Upper lobe of left lung (tissue), 6 donors: ENCODE data around the gene GRAMD4. TPM values are rescaled to one million over a fixed set of nuclear protein-coding genes. Genes with fewer than 3 reads are reported as not detected.

Source experiments
- ATAC-seq, 2 donors: fragments of 200-7000 bp; cut with Tn5 transposase; one replicate each; pipeline ENCODE4 v1.9.1; 2022; ENCODE audit warnings: mild to moderate bottlenecking in 2 of 2, moderate library complexity in 2 of 2; ENCODE audit not compliant: low FRiP score in 2 of 2
- DNase-seq, 2 donors: peaks; one replicate each; pipeline ENCODE4 v3.0.0-alpha.2; 2019 to 2020
- H3K27ac ChIP-seq, 4 donors: fragments of 200-600 bp; sonication (generic); one replicate each; pipeline ENCODE4 v1.5.1; 2016 to 2019
- H3K27me3 ChIP-seq, 4 donors: fragments of 200-600 bp; sonication (generic); one replicate each; pipeline ENCODE4 v1.5.1; 2017 to 2019
- H3K36me3 ChIP-seq, 4 donors: fragments of 200-600 bp; sonication (generic); one replicate each; pipeline ENCODE4 v1.5.1; 2016 to 2019
- H3K4me1 ChIP-seq, 4 donors: fragments of 200-600 bp; sonication (generic); one replicate each; pipeline ENCODE4 v1.5.1; 2018 to 2019
- H3K4me3 ChIP-seq, 4 donors: fragments of 200-600 bp; sonication (generic); one replicate each; pipeline ENCODE4 v1.5.1; 2017 to 2019; ENCODE audit warnings: mild to moderate bottlenecking in 2 of 4, moderate library complexity in 1 of 4
- H3K9me3 ChIP-seq, 4 donors: fragments of 200-600 bp; sonication (generic); one replicate each; pipeline ENCODE4 v1.5.1; 2018 to 2019
- EP300 ChIP-seq, 4 donors: sonication (generic); formaldehyde crosslinking; IDR thresholded peaks; one replicate each; pipeline ENCODE4 v1.5.1; 2017; ENCODE audit warnings: antibody characterized with exemption in 4 of 4, control low read depth in 2 of 4
- POLR2A ChIP-seq, 4 donors: fragments of 450-650 bp; IDR thresholded peaks; one replicate each; pipeline ENCODE4 v1.5.1; 2016 to 2017; ENCODE audit warnings: antibody characterized with exemption in 4 of 4, mild to moderate bottlenecking in 2 of 4
- POLR2AphosphoS5 ChIP-seq, 2 donors: sonication (generic); formaldehyde crosslinking; IDR thresholded peaks; one replicate each; pipeline ENCODE4 v1.5.1; 2017; ENCODE audit warnings: antibody characterized with exemption in 2 of 2
- WGBS, 2 donors: methylation state at CpG; one replicate each; pipeline ENCODE4 v1.1.5; 2017 to 2018; 5-methylcytosine and 5-hydroxymethylcytosine counted together
- total RNA-seq, 6 donors: library from RNA; depleted of rRNA in 4 of 6; stranded (reverse); fragments of >200 nt in 4 of 6; gene quantifications; one replicate each; pipeline versions ENCODE4 v1.1.0 to v1.2.1, GENCODE V29; 2016 to 2021
- TF ChIP-seq, protein P1 (sequence below), 6 experiments: fragments of 450-650 bp in 4 of 6; fragments of 200-600 bp in 2 of 6; sonication (generic) in 2 of 6; IDR thresholded peaks; one replicate each; pipeline ENCODE4 v1.5.1; 2016 to 2019; ENCODE audit warnings: antibody characterized with exemption in 6 of 6
- donor health status: DM: no; HTN: no; CAD: no; lungs with moderate emphysema.
- donor health status: DM: no; HTN: yes; CAD: no; lungs with severe emphysema.

GRAMD4 gene, protein sequence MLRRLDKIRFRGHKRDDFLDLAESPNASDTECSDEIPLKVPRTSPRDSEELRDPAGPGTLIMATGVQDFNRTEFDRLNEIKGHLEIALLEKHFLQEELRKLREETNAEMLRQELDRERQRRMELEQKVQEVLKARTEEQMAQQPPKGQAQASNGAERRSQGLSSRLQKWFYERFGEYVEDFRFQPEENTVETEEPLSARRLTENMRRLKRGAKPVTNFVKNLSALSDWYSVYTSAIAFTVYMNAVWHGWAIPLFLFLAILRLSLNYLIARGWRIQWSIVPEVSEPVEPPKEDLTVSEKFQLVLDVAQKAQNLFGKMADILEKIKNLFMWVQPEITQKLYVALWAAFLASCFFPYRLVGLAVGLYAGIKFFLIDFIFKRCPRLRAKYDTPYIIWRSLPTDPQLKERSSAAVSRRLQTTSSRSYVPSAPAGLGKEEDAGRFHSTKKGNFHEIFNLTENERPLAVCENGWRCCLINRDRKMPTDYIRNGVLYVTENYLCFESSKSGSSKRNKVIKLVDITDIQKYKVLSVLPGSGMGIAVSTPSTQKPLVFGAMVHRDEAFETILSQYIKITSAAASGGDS
- total RNA-seq = 100 to 1,000 TPM in 3 of 6 donors, 10 to 100 TPM in 3; 59.8 to 302 (median 104) TPM

DNA sequence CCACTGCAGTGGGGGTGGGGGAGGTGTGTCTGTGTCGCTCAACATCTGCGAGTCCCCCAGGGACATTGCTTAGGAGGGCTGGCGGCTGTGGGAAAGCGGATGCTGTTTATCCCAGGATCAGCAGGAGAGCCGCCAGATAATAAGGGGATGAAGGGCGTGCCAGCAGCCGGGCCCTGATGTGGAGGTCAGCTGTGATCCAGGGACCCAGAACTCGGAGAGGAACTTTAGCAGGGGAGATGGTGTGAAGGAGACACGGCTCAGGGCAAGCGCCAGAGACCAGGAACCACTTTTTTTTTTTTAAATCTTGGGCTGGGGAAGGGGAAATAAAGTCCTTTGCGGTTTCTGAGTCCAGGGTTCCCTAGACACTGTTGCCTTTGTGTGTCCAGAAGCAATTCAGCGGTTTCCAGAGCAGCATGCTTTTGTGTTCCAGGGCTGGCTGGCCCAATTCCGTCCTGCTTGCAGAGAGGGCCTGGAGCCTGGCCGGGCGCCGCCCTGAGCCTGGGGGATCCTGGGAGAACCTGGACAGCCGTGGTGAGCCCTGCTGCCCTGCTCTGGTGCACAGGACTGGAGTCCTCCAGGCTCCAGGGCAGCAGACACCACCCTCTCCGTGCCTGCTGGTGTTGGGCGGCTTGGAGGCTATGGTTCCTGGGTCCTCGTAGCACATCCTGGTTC, at the start of gene GRAMD4:
Gene GRAMD4 (plus strand): TSS at position 557 of the 672 bp plus-strand sequence. CDS start 6,414 bp downstream, outside the sequence.
- H3K4me1 ChIP-seq = peaks cover 17 to 41% (median 25%) of the 10 kb centered on the region in 4 donors
- no peaks in the 10 kb centered on the region for H3K36me3 ChIP-seq
- TF ChIP-seq POLR2AphosphoS5 (IDR thresholded peaks at IDR 0.05) = no peak
- no peak for TF ChIP-seq EP300 (IDR thresholded peaks at IDR 0.05)
- TF ChIP-seq, protein P1, sequence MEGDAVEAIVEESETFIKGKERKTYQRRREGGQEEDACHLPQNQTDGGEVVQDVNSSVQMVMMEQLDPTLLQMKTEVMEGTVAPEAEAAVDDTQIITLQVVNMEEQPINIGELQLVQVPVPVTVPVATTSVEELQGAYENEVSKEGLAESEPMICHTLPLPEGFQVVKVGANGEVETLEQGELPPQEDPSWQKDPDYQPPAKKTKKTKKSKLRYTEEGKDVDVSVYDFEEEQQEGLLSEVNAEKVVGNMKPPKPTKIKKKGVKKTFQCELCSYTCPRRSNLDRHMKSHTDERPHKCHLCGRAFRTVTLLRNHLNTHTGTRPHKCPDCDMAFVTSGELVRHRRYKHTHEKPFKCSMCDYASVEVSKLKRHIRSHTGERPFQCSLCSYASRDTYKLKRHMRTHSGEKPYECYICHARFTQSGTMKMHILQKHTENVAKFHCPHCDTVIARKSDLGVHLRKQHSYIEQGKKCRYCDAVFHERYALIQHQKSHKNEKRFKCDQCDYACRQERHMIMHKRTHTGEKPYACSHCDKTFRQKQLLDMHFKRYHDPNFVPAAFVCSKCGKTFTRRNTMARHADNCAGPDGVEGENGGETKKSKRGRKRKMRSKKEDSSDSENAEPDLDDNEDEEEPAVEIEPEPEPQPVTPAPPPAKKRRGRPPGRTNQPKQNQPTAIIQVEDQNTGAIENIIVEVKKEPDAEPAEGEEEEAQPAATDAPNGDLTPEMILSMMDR (IDR thresholded peaks at IDR 0.05) = no peak
- TF ChIP-seq POLR2A (IDR thresholded peaks at IDR 0.05) = peak in 1 of 4 donors; percentile 23
- H3K27ac ChIP-seq = peak within 1 kb of the TSS in 3 of 4 donors; percentile 20 to 59 (median 30)
- H3K4me3 ChIP-seq = peak within 1 kb of the TSS in 1 of 4 donors; percentile 14
- 63 to 68% methylated on average over 12 to 20 of the region's 20 CpGs for WGBS, 2 donors
- peak in 1 of 2 donors; percentile 62 for ATAC-seq
- H3K9me3 ChIP-seq = no peaks in the 10 kb centered on the region
- DNase-seq = peak in 1 of 2 donors; percentile 83
- H3K27me3 ChIP-seq = no peaks in the 10 kb centered on the region

DNA sequence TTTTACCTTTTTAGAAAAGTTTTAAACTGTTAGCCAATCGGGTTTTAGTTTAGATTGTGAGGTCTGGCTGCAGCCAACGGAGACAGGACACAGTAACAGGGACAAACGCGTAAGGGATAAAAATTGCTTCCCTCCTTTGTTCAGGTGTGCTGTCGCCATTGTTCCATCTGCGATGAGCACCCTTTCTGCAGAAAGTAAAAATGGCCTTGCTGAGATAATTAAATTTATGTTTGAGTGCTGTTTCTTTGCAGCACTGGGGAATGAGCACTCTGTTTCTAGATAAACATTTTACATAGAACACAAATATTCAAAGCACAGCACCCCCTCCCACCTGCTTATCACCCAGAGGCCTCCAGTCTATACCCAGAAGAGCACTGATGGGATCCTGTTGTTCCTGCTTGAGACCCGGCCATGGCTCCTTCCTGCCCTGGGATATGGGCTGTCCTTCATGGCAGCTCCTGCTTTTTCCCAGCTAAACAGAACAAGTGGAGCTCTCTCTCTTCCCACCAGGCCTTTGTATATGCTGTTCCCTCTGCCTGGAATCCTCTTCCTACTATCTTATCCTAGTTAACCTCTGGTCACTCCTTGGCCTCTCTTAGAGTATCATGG, 48.4 kb upstream of the GRAMD4 start:
- Histone ChIP-seq H3K4me3 (no peak overlapping the region), H3K27me3 (no peaks in the 10 kb centered on the region), H3K4me1 (peaks cover 14 to 21% (median 17%) of the 10 kb centered on the region in 4 donors), H3K9me3 (peaks cover 0 to 12% (median 3%) of the 10 kb centered on the region in 4 donors), H3K27ac (no peak overlapping the region), H3K36me3 (no peaks in the 10 kb centered on the region)
- ATAC-seq = no peak
- 69 to 85% methylated on average over 7 of the region's 7 CpGs for WGBS, 2 donors
- DNase-seq = no peak
- TF ChIP-seq POLR2A (IDR thresholded peaks at IDR 0.05) (no peak), EP300 (IDR thresholded peaks at IDR 0.05) (no peak), POLR2AphosphoS5 (IDR thresholded peaks at IDR 0.05) (no peak)
- TF ChIP-seq, protein P1 (IDR thresholded peaks at IDR 0.05) = no peak

DNA sequence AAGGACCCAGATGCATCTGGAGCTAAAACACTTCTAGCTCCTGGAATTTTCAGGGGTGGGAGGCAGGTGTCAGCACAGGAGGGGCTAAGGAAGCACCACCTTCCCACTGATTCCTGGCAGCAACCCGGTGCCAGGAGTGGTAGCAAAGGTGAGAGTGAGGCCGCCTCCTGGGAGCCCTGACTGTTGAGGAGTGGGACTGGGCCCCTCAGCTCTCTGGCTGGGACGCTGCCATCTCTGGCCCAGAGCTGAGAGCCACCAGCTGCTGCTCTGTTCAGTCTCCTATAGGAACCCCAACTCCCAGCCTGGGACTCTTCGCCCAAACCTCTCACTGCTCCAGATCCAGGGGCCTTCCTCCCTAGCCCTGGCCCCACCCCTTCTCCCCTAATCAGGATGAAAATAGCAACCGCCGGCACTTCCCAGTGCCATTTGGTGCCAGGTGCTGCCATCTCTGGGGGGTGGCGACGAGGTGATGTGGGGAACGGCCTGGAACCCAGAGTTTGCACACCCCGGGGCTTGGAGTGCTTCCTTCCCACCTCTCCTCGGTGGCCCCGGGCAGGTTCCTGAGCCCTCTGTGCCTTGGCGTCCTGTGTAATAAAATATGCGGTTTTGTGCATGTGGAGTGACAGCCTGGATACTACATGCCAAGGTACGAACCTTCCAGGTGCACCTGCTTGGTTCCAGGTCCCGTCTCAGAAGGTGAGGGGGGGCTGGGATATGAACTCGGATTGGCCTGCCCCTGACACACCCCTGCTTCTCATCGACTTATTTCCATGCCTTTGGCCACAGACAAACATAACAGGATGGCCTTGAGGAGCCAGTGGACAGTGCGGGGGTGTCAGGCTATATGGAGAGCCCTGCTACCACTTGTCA, 47.0 kb upstream of the GRAMD4 start:
- Histone ChIP-seq H3K36me3 (no peaks in the 10 kb centered on the region), H3K27me3 (no peaks in the 10 kb centered on the region), H3K4me1 (peaks cover 21 to 28% (median 24%) of the 10 kb centered on the region in 4 donors), H3K27ac (no peak overlapping the region), H3K4me3 (no peak overlapping the region), H3K9me3 (peaks cover 0 to 12% (median 3%) of the 10 kb centered on the region in 4 donors)
- ATAC-seq (no peak), DNase-seq (no peak)
- no peak for TF ChIP-seq POLR2A (IDR thresholded peaks at IDR 0.05)
- no peak for TF ChIP-seq POLR2AphosphoS5 (IDR thresholded peaks at IDR 0.05)
- TF ChIP-seq, protein P1 (IDR thresholded peaks at IDR 0.05) = no peak
- TF ChIP-seq EP300 (IDR thresholded peaks at IDR 0.05) = no peak
- 84 to 89% methylated on average over 8 to 19 of the region's 19 CpGs for WGBS, 2 donors
